Endothelial cell of umbilical vein (primary cell): ENCODE results near the gene SLC24A1.

Experiments
- EZH2 ChIP-seq: IDR thresholded peaks from 2 replicates; pipeline ENCODE4 v1.6.1; 2012; ENCODE audit warnings: borderline replicate concordance, low read depth, mild to moderate bottlenecking, moderate library complexity, low read length, inconsistent platforms; ENCODE audit not compliant: severe bottlenecking
- TF ChIP-seq, protein P1 (sequence below), 2 donors: IDR thresholded peaks; 1 replicate in 1 of 2; 2 replicates in 1 of 2; pipeline ENCODE4 v1.5.1; 2011; ENCODE audit warnings: low read length in 2 of 2, mild to moderate bottlenecking in 2 of 2, moderate library complexity in 2 of 2, control low read depth in 1 of 2, inconsistent platforms in 1 of 2, low read depth in 1 of 2; ENCODE audit not compliant: insufficient read depth in 1 of 2; ENCODE audit errors: extremely low read depth in 1 of 2

DNA sequence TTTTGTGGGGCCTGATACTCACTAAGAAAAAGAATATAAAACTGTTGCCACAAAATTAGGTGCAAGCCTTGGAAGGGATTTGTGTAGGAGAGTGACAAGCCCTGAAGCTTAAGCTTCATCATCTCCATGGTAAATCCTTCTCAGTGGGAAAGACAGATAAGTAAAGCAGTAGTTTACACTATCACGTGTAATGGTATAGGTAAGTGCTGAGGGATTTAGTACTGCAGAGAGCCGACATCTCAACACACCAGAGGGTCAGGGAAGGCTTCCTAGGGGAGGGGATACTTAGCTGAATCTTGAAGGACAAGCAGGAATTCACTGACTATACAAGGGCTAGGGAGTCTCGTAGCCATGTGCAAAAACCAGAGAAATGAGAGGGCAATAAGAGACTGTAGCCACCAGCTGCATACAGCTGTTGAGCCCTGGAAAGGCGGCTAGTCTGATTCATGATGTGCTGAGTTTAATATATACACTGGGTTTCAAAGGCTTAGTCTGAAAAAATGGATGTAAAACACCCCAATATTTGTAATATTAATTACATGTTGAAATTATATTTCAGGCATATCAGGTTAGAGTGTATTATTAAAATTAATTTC is 11.1 kb downstream of the SLC24A1 start:
- TF ChIP-seq, protein P1, sequence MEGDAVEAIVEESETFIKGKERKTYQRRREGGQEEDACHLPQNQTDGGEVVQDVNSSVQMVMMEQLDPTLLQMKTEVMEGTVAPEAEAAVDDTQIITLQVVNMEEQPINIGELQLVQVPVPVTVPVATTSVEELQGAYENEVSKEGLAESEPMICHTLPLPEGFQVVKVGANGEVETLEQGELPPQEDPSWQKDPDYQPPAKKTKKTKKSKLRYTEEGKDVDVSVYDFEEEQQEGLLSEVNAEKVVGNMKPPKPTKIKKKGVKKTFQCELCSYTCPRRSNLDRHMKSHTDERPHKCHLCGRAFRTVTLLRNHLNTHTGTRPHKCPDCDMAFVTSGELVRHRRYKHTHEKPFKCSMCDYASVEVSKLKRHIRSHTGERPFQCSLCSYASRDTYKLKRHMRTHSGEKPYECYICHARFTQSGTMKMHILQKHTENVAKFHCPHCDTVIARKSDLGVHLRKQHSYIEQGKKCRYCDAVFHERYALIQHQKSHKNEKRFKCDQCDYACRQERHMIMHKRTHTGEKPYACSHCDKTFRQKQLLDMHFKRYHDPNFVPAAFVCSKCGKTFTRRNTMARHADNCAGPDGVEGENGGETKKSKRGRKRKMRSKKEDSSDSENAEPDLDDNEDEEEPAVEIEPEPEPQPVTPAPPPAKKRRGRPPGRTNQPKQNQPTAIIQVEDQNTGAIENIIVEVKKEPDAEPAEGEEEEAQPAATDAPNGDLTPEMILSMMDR (IDR thresholded peaks at IDR 0.05; ENCODE audit: extremely low read depth in 1 of 2, insufficient read depth in 1 of 2, low read depth in 1 of 2, low read length in 2 of 2): no peak
- TF ChIP-seq EZH2: no peak
